Coronary artery (tissue), 2 donors: ENCODE results near the gene SEMA4G.

Source experiments
- DNase-seq: peaks from one replicate; pipeline ENCODE4 v3.0.0-alpha.2; 2017; ENCODE audit warnings: low spot score
- H3K27ac ChIP-seq, 2 donors: fragments of 200-600 bp; sonication (generic); one replicate each; pipeline ENCODE4 v1.5.1; 2016 to 2019
- H3K4me3 ChIP-seq: fragments of 200-600 bp; sonication (generic); 2 replicates; pipeline ENCODE4 v1.5.1; 2016; ENCODE audit warnings: mild to moderate bottlenecking, moderate library complexity
- CTCF ChIP-seq: fragments of 200-600 bp; sonication (generic); IDR thresholded peaks from one replicate; pipeline ENCODE4 v1.5.1; 2019; ENCODE audit warnings: antibody characterized with exemption

SEMA4G gene

GRCh38 chr10:101006593-101007098 lies 37.3 kb downstream of the SEMA4G start:
- Histone ChIP-seq H3K4me3 (no peak overlapping the region), H3K27ac (peak overlapping the region in 1 of 2 donors; percentile 43)
- no peak for DNase-seq
- TF ChIP-seq CTCF: no peak

GRCh38 chr10:101007099-101007711 lies 37.9 kb downstream of the SEMA4G start:
- no peak for DNase-seq
- no peak for TF ChIP-seq CTCF

GRCh38 chr10:101007915-101008822 lies 38.9 kb downstream of the SEMA4G start:
- no peak for TF ChIP-seq CTCF
- Histone ChIP-seq H3K4me3 (no peak overlapping the region), H3K27ac (peak overlapping the region in 1 of 2 donors; percentile 65)
- no peak for DNase-seq

More at GRCh38 chr10:101007099-101007711, 37.9 kb downstream of the SEMA4G start:
- no peak overlapping the region for H3K4me3 ChIP-seq
- peak overlapping the region in 1 of 2 donors; percentile 43 for H3K27ac ChIP-seq

GRCh38 chr10:101008823-101009423 lies 39.6 kb downstream of the SEMA4G start:
- DNase-seq: no peak
- Histone ChIP-seq H3K4me3 (no peak overlapping the region), H3K27ac (peak overlapping the region in 1 of 2 donors; percentile 65)
- no peak for TF ChIP-seq CTCF

- TF ChIP-seq CTCF: no peak
- no peak overlapping the region for H3K27ac ChIP-seq
- H3K4me3 ChIP-seq: no peak overlapping the region
- no peak for DNase-seq
These were observed 41.0 kb downstream of the SEMA4G start for GRCh38 chr10:101010329-101010728.

- no peak for DNase-seq
- H3K4me3 ChIP-seq: no peak overlapping the region
- H3K27ac ChIP-seq: peak overlapping the region in 1 of 2 donors; percentile 77
- TF ChIP-seq CTCF: no peak
These were observed 42.5 kb downstream of the SEMA4G start for GRCh38 chr10:101011517-101012423.
